HG03469 (cell line): ENCODE results near the gene PNPLA4.

ENCODE experiments used
- ATAC-seq: cut with Tn5 transposase; IDR thresholded peaks from one replicate; pipeline ENCODE4 v1.9.1; 2021; ENCODE audit warnings: mild to moderate bottlenecking, moderate library complexity, moderate number of reproducible peaks; ENCODE audit not compliant: unreplicated experiment

PNPLA4 gene

DNA sequence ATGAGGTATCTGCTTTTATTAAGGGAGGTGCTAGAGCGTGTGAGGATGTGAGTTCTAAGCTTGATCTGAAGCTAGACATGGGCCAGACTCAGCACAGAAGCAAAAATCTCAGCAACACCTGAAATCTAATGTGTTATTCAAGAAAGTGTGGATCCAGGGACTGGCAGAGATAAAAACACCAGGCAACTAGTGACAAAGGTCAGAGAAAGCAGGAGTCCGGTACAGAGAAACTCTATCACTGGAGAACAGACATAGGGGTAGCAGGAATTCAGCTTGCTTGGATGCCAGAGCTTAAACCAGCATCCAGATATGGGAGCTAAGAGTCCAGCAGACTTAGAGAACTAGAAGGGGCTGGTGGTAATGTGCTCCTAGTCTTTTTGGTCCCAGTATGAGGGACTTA, 50.3 kb downstream of the PNPLA4 start:
- ATAC-seq = no peak

DNA sequence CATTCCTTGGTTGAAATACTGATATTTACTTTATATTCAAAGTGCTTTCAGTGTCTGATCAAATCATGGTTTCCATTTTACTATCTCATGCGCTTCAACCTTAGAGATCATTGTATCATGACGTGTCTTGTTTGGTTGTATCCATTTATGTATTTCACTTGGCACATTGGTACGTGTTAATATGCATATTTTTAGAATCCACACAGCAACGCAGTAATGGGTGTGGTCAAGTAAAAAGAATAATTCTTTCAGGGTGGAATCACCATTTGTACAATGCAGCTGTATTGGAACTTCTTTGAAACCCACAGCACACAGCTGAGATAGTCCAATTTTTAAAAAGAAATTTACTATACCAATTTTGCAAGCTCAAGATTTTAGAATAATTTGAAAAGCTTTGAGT, 55.2 kb downstream of the PNPLA4 start:
- ATAC-seq = no peak

DNA sequence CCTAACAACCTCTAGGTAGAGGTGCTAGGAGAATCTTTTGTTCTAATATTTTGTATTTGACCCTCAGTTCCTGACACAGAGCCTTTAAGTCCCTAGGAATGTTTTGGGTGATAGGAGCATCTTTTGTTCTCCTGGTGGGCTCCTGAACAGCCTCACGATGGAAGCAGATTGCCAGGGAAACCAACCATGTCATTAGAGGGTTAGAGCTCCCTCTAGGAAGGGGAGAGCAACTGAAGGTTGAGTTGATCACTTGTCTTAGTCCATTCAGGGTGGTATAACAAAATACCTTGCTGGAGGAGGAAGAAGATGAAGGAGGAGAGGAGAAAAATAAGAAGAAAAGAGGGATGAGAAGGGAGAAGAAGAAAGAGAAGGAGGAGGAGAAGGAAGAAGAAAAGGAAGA, 75.0 kb downstream of the PNPLA4 start:
- ATAC-seq = no peak
